ENCODE measurements around the gene KCNIP1. TPM values are rescaled to one million over a fixed set of nuclear protein-coding genes. Genes with fewer than 3 reads are reported as not detected.
A peak's percentile ranks its signal among the peaks of the same experiment; 100 is the strongest.

KCNIP1 gene
- total RNA-seq, 1 donor from 2014 or later: 33.6 TPM

- no peak for DNase-seq (ENCODE audit: low read depth in 2 of 2)
Measured at GRCh38 chr5:170626507-170627150, 122.8 kb downstream of the KCNIP1 start.

DNA sequence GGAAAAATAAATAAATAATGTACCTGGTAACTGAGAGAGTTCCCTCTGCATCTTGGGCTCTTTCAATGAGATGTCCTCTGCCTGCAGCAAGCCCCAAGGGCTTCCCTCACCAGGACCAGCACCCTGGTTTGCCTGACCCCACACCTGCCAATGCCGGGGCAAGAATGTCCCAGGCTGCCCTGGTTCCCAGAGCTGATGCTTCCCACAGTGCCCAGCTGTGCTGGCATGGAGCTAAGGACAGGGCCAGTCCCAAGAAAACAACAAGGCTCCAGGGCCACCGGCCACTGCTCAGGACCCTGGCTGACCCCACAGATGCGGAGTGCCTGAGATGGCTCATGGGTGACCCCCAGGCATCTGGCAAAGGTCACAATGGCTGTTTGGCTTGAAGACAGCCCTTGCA lies 123.5 kb downstream of the KCNIP1 start:
- DNase-seq (ENCODE audit: low read depth in 2 of 2): no peak

GRCh38 chr5:170628028-170628427 lies 124.2 kb downstream of the KCNIP1 start:
- no peak for DNase-seq (ENCODE audit: low read depth in 2 of 2)

- no peak for DNase-seq (ENCODE audit: low read depth in 2 of 2)
Measured at GRCh38 chr5:170628691-170629565, 125.1 kb downstream of the KCNIP1 start.

DNA sequence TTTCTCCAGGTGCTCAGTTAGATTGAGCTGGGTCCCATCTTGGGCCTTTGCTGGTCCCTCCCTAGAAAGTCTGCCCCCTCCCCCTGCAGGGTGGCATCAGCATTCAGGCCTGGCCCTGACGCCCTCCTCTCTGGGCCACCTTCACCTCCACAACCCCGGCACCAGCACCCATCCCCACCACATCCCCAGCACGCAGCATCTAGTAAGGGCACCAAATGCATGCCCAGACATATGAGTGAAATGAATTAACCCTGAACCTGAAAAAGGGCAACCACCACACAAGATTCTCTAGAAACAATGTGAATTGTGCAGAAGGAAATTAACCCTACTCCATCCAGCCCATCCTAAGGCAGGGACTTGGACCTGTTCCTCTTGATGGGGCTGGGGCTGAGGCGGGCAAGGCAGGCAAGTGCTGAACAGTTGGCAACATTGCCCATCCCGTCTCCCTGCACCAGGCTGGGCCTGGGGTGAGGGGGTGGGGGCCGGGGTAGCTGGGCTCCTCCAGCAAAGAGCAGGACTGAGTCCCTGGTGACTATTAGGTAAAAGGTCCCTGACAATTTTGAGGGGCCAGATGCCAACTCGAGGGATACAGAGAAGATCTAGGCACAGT lies 125.9 kb downstream of the KCNIP1 start:
- DNase-seq (ENCODE audit: low read depth in 2 of 2): no peak

- no peak for DNase-seq (ENCODE audit: low read depth in 2 of 2)
Measured at GRCh38 chr5:170630226-170630625, 126.4 kb downstream of the KCNIP1 start.

GRCh38 chr5:170630711-170631141 lies 126.9 kb downstream of the KCNIP1 start:
- peak in 1 of 2 donors; percentile 50 for DNase-seq (ENCODE audit: low read depth in 2 of 2)

- peak in 1 of 2 donors; percentile 57 for DNase-seq (ENCODE audit: low read depth in 2 of 2)
Measured at GRCh38 chr5:170631466-170632195, 127.8 kb downstream of the KCNIP1 start.

DNA sequence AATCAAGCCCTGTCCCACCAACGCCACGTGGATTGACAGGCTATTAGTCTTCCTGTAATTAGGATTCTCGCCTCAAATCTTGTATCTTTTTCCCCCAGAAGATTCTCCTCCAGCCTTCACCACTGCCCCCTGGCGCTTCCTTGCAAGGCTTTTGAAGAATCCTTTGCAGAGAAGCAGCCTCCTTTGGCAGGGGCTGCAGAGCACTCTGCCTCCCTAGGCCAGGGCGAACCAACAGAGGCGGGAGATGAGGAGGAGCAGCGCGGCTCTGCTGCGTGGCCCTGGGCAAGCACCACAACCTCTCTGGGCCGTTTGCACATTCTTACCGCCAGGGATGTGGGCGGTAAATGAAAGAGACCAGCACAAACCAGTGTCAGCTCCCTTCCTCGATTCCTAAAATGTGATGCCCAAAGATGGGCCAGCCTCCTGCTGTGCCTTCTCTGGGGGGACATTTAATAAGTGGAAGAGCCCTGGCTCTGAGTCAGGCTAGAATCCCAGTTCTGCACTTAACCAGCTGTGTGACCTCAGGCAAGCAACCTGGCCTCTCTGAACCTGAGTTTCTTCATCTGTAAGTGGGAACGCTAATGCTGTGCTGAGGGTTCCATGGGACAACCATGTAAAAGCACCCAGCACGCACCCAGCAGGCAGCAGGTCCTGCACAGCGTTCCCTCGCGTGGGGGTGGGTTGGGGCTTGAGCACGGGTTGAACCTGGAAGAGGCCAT lies 128.6 kb downstream of the KCNIP1 start:
- no peak for DNase-seq (ENCODE audit: low read depth in 2 of 2)

- DNase-seq (ENCODE audit: low read depth in 2 of 2): no peak
Measured at GRCh38 chr5:170632985-170633234, 129.1 kb downstream of the KCNIP1 start.

GRCh38 chr5:170633235-170634081 lies 129.6 kb downstream of the KCNIP1 start:
- DNase-seq (ENCODE audit: low read depth in 2 of 2): peak; percentile 85 to 92

GRCh38 chr5:170634256-170634990 lies 130.6 kb downstream of the KCNIP1 start:
- DNase-seq (ENCODE audit: low read depth in 2 of 2): no peak

DNA sequence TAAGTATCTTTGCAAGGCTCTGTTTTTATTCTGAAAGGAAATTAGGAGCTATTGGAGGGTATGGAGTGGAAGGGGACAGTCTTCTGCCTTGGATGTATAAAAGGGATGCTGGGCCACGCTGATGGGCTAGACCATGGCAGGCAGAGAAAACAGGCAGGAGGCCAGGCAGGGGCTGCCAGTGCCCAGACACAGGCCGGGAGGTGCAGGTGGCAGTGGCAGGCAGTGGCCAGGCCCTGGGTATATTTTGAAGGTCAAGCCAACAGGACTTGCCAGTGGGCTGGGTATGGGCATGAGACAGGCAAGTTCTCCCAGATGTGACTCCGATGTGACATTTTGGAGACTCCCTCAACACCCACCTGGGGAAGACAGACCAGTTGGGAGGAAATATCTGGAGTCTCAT lies 131.9 kb downstream of the KCNIP1 start:
- no peak for DNase-seq (ENCODE audit: low read depth in 2 of 2)

GRCh38 chr5:170636206-170636605 lies 132.4 kb downstream of the KCNIP1 start:
- peak in 1 of 2 donors; percentile 38 for DNase-seq (ENCODE audit: low read depth in 2 of 2)

- DNase-seq (ENCODE audit: low read depth in 2 of 2): no peak
Measured at GRCh38 chr5:170636801-170637477, 133.1 kb downstream of the KCNIP1 start.

DNA sequence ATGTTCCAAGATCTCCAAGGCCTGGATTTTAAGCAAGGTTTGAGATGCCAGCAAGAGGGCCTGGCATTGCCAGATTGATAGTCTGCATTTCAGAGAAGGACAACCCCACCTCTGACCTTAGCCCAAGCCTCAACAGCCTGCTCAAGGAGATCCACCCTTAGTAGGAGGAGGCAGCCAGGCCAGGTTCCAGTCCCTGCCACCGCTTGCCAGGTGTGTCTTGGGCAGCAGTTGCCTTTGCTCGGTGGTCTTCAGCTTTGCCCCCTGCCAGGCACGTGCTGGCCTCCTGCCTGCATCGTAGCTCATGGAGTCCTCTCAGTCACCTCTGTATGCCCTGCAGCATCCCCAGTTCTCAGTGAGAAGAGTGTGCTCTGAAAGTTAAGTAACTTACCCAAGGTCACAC lies 134.2 kb downstream of the KCNIP1 start:
- DNase-seq (ENCODE audit: low read depth in 2 of 2): no peak

GRCh38 chr5:170638454-170639220 lies 134.8 kb downstream of the KCNIP1 start:
- DNase-seq (ENCODE audit: low read depth in 2 of 2): peak in 1 of 2 donors; percentile 53

- DNase-seq (ENCODE audit: low read depth in 2 of 2): no peak
Measured at GRCh38 chr5:170639221-170639925, 135.6 kb downstream of the KCNIP1 start.
